ENCODE results near the gene KLF15. TPM values are rescaled to one million over a fixed set of nuclear protein-coding genes. Genes with fewer than 3 reads are reported as not detected.

The KLF15 gene
- total and polyA plus RNA-seq, 4 donors: 7.9 to 26.9 (median 21.0) TPM

DNA sequence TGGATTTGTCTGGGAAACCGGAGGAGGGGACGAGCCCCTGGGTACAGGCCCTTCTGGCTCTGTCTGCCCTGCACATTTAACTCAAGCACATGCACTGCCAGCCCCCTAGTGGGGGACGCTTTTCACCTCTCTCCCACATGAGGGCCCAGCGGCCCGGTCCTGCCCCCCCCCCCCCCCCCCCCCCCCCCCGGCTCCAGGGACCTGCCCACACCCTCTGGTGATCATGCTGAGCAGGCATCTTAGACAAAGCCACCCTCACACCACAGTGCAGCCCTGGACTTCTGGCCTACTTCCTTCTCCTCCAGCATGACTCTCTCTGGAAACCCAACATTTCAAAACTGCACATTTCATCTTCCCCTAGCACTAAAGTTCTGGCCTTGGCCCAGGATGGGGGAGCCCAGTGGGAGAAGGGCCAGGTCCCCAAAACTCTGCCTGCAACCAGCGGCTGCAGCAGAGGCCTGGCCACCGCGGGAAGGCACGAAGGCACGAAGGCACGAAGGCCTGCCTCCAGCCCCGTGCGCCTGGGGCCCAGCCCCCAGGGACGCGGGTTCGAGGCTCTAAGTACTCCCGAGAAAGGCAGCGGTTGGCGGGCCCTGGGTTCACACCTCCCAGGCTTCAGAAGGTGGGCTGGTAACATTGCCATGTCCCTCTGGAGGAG, 14.1 kb downstream of the KLF15 start:
- WGBS (ENCODE audit: insufficient coverage): 78% methylated on average over 15 of the region's 20 CpGs
- Histone ChIP-seq H3K4me1 (ENCODE audit: control insufficient read depth, insufficient read depth, low read length) (peaks cover 56% of the 10 kb centered on the region), H3K36me3 (ENCODE audit: control insufficient read depth, insufficient read depth, low read length) (peaks cover 55% of the 10 kb centered on the region), H3K4me3 (ENCODE audit: low read depth, low read length) (no peak overlapping the region), H3K27ac (ENCODE audit: low read depth, low read length) (no peak overlapping the region), H3K9me3 (ENCODE audit: control insufficient read depth, insufficient read depth, low read length) (no peaks in the 10 kb centered on the region), H3K27me3 (ENCODE audit: control insufficient read depth, insufficient read depth, low read length) (no peaks in the 10 kb centered on the region)
- DNase-seq (ENCODE audit: low read depth in 4 of 6, low spot score in 6 of 6): peak in 3 of 6 donors; percentile 20 to 39 (median 26)

DNA sequence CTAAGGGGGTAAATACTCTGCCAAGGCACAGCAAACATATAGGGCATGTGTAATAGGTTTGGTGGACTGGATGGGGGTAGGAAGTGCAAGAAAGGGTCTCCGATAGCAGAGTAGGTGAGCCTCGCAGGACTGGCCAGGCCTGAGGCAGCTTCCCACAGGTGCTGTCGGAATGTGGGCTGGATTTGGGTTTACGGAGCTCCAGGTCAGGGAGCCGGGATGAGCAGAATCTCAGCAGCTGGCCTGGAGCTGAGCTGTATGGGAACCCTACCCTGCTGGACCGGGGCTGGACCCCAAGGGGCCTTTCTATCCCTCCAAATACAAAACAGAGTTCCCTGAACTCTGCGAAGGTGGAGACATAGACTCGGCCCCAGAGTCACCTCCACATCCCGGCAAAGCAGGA, 15.0 kb downstream of the KLF15 start:
- no peaks in the 10 kb centered on the region for H3K27me3 ChIP-seq (ENCODE audit: control insufficient read depth, insufficient read depth, low read length)
- no peak overlapping the region for H3K4me3 ChIP-seq (ENCODE audit: low read depth, low read length)
- H3K4me1 ChIP-seq (ENCODE audit: control insufficient read depth, insufficient read depth, low read length): peaks cover 48% of the 10 kb centered on the region
- peaks cover 48% of the 10 kb centered on the region for H3K36me3 ChIP-seq (ENCODE audit: control insufficient read depth, insufficient read depth, low read length)
- no peak for DNase-seq (ENCODE audit: low read depth in 4 of 6, low spot score in 6 of 6)
- no peaks in the 10 kb centered on the region for H3K9me3 ChIP-seq (ENCODE audit: control insufficient read depth, insufficient read depth, low read length)
- no peak overlapping the region for H3K27ac ChIP-seq (ENCODE audit: low read depth, low read length)
- WGBS (ENCODE audit: insufficient coverage): 93% methylated on average over 6 of the region's 9 CpGs

DNA sequence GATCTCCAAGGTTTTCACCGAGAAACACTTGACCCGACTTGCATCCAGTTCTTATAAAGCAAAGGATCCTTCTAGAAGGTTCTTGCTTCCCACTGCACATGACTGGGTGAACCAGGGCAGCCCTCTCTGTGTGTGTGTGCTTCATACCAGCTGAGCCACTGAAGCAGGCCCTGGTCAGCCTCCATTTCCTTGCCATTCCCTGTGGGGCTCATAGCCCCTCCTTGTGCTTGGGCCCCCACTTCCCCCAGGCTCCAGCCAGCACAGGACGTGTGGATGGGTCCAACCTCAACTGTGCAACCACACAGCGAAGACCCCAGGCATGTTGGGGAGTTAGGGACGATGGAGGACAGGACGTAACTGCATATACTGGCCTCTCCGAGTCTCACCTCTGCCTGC, 15.5 kb downstream of the KLF15 start:
- DNase-seq (ENCODE audit: low read depth in 4 of 6, low spot score in 6 of 6): no peak
- no peaks in the 10 kb centered on the region for H3K9me3 ChIP-seq (ENCODE audit: control insufficient read depth, insufficient read depth, low read length)
- 90% methylated on average over 6 of the region's 7 CpGs for WGBS (ENCODE audit: insufficient coverage)

DNA sequence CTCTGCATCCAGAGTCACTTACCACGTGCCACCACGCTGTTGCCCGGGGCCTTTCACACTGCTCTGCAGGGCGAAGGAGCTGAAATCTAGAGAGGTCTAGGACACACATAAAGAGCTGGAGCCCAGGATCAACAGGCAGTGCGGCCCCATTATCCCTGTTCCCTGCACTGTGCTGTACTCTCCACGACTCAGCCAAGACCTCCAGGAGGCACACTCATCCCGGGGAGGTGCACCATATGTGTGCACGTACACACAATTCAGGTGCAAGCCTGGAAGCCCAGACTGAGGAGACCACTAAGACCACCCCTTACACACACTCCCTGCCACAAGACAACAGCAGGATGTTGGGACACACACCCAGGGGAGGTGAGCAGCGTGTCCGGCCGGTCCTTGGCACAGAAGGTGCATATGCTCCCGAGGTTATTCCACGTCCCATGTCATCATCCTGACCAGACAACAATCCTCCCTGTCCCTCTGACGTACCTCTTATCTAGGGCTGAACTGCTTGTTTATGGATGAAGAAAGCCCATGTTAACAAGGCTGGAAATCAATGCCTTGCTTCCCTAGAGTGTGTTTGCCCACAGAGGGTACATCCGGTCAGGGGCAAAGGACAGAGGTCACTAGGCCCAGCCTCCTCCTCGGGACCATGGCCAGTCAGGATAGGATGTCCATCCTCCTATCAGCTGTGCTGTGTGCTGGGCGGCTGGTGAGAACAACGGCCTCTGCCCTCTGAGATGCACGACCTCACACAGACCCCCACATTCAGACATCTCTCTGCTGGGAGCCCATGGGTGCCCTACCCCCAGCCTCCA, 16.1 kb downstream of the KLF15 start:
- H3K27ac ChIP-seq (ENCODE audit: low read depth, low read length): no peak overlapping the region
- DNase-seq (ENCODE audit: low read depth in 4 of 6, low spot score in 6 of 6): no peak

More for the DNA sequence above, 15.5 kb downstream of the KLF15 start:
- H3K4me1 ChIP-seq (ENCODE audit: control insufficient read depth, insufficient read depth, low read length): peaks cover 46% of the 10 kb centered on the region
- no peaks in the 10 kb centered on the region for H3K27me3 ChIP-seq (ENCODE audit: control insufficient read depth, insufficient read depth, low read length)
- H3K27ac ChIP-seq (ENCODE audit: low read depth, low read length): no peak overlapping the region
- H3K36me3 ChIP-seq (ENCODE audit: control insufficient read depth, insufficient read depth, low read length): peaks cover 43% of the 10 kb centered on the region
- no peak overlapping the region for H3K4me3 ChIP-seq (ENCODE audit: low read depth, low read length)

DNA sequence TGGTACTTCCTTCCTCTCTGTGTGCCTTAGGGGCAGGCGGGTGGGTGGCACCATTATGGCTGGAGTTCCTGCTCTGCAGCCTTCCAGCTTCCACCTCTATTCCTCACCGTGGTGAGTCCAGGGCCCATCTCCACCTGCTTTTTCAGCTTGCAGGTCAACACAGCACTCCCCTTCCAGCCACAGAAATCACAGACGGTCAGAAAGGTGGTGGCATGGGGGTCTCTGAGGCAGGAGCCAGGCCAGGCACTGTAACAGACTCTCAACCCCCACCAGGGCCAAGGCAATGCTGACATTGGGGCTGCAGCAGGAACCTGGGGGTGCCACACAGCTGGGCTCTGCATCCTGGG, 16.6 kb downstream of the KLF15 start:
- no peaks in the 10 kb centered on the region for H3K27me3 ChIP-seq (ENCODE audit: control insufficient read depth, insufficient read depth, low read length)
- no peak for DNase-seq (ENCODE audit: low read depth in 4 of 6, low spot score in 6 of 6)
- no peak overlapping the region for H3K4me3 ChIP-seq (ENCODE audit: low read depth, low read length)
- no peaks in the 10 kb centered on the region for H3K9me3 ChIP-seq (ENCODE audit: control insufficient read depth, insufficient read depth, low read length)
- no CpG with 5 or more reads among the region's 3 CpGs for WGBS (ENCODE audit: insufficient coverage)
- H3K36me3 ChIP-seq (ENCODE audit: control insufficient read depth, insufficient read depth, low read length): peaks cover 31% of the 10 kb centered on the region
- peaks cover 43% of the 10 kb centered on the region for H3K4me1 ChIP-seq (ENCODE audit: control insufficient read depth, insufficient read depth, low read length)
- H3K27ac ChIP-seq (ENCODE audit: low read depth, low read length): no peak overlapping the region

More for the DNA sequence above, 16.1 kb downstream of the KLF15 start:
- H3K4me1 ChIP-seq (ENCODE audit: control insufficient read depth, insufficient read depth, low read length): peaks cover 43% of the 10 kb centered on the region
- no peaks in the 10 kb centered on the region for H3K27me3 ChIP-seq (ENCODE audit: control insufficient read depth, insufficient read depth, low read length)
- no peaks in the 10 kb centered on the region for H3K9me3 ChIP-seq (ENCODE audit: control insufficient read depth, insufficient read depth, low read length)
- no peak overlapping the region for H3K4me3 ChIP-seq (ENCODE audit: low read depth, low read length)
- 87% methylated on average over 19 of the region's 19 CpGs for WGBS (ENCODE audit: insufficient coverage)
- H3K36me3 ChIP-seq (ENCODE audit: control insufficient read depth, insufficient read depth, low read length): peaks cover 37% of the 10 kb centered on the region

- Histone ChIP-seq H3K27ac (ENCODE audit: low read depth, low read length) (no peak overlapping the region), H3K36me3 (ENCODE audit: control insufficient read depth, insufficient read depth, low read length) (peaks cover 27% of the 10 kb centered on the region), H3K4me3 (ENCODE audit: low read depth, low read length) (no peak overlapping the region), H3K9me3 (ENCODE audit: control insufficient read depth, insufficient read depth, low read length) (no peaks in the 10 kb centered on the region), H3K4me1 (ENCODE audit: control insufficient read depth, insufficient read depth, low read length) (peaks cover 43% of the 10 kb centered on the region), H3K27me3 (ENCODE audit: control insufficient read depth, insufficient read depth, low read length) (no peaks in the 10 kb centered on the region)
- DNase-seq (ENCODE audit: low read depth in 4 of 6, low spot score in 6 of 6): no peak
- WGBS (ENCODE audit: insufficient coverage): 48% methylated on average over 3 of the region's 4 CpGs
Measured at GRCh38 chr3:126340081-126340511, 17.1 kb downstream of the KLF15 start.

GRCh38 chr3:126339466-126339865, 17.7 kb downstream of the KLF15 start:
- 63% methylated on average over 4 of the region's 4 CpGs for WGBS (ENCODE audit: insufficient coverage)
- no peak for DNase-seq (ENCODE audit: low read depth in 4 of 6, low spot score in 6 of 6)

GRCh38 chr3:126338790-126339288, 18.4 kb downstream of the KLF15 start:
- Histone ChIP-seq H3K27me3 (ENCODE audit: control insufficient read depth, insufficient read depth, low read length) (no peaks in the 10 kb centered on the region), H3K4me3 (ENCODE audit: low read depth, low read length) (no peak overlapping the region), H3K4me1 (ENCODE audit: control insufficient read depth, insufficient read depth, low read length) (peaks cover 37% of the 10 kb centered on the region), H3K36me3 (ENCODE audit: control insufficient read depth, insufficient read depth, low read length) (peaks cover 16% of the 10 kb centered on the region), H3K27ac (ENCODE audit: low read depth, low read length) (no peak overlapping the region), H3K9me3 (ENCODE audit: control insufficient read depth, insufficient read depth, low read length) (no peaks in the 10 kb centered on the region)
- DNase-seq (ENCODE audit: low read depth in 4 of 6, low spot score in 6 of 6): peak in 1 of 6 donors; percentile 26
- WGBS (ENCODE audit: insufficient coverage): 33% methylated on average over 15 of the region's 15 CpGs

More at GRCh38 chr3:126339466-126339865, 17.7 kb downstream of the KLF15 start:
- no peak overlapping the region for H3K4me3 ChIP-seq (ENCODE audit: low read depth, low read length)
- H3K27ac ChIP-seq (ENCODE audit: low read depth, low read length): no peak overlapping the region
- no peaks in the 10 kb centered on the region for H3K9me3 ChIP-seq (ENCODE audit: control insufficient read depth, insufficient read depth, low read length)
- H3K36me3 ChIP-seq (ENCODE audit: control insufficient read depth, insufficient read depth, low read length): peaks cover 22% of the 10 kb centered on the region
- peaks cover 43% of the 10 kb centered on the region for H3K4me1 ChIP-seq (ENCODE audit: control insufficient read depth, insufficient read depth, low read length)
- no peaks in the 10 kb centered on the region for H3K27me3 ChIP-seq (ENCODE audit: control insufficient read depth, insufficient read depth, low read length)

DNA sequence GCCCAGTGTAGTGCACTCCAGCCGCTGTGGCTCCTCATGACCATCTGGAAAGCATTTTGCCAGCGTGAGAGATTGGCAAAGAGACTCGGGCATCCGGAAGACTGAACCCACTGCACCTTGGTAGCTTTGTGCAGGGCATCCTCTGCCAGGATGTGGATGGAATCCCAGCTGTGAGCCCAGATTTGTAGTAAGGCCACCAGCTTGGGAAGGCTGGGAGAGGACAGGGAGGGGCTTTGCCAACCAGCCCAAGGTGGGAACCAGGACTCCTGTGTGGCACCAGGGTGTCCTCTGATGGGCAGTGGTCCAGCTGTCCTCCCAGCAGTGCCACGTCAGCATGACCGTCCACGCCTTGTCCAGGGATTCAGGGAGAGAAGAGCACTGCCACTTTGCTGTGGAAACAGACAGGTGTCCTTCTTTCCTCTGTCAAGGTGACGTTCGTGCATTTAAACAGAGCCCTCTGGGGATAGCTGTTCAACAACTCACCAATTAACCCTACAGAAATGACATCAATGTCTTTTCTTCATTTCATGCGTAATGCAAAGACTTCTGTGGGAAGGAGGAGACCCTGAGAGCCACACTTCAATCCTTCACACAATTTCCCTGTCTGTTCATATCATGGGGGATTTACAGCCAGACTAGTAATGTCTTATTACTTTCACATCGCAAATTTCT, 19.1 kb downstream of the KLF15 start:
- H3K4me1 ChIP-seq (ENCODE audit: control insufficient read depth, insufficient read depth, low read length): peaks cover 30% of the 10 kb centered on the region
- DNase-seq (ENCODE audit: low read depth in 4 of 6, low spot score in 6 of 6): no peak
- no peaks in the 10 kb centered on the region for H3K27me3 ChIP-seq (ENCODE audit: control insufficient read depth, insufficient read depth, low read length)
- 67% methylated on average over 10 of the region's 11 CpGs for WGBS (ENCODE audit: insufficient coverage)
- no peak overlapping the region for H3K4me3 ChIP-seq (ENCODE audit: low read depth, low read length)
- H3K9me3 ChIP-seq (ENCODE audit: control insufficient read depth, insufficient read depth, low read length): no peaks in the 10 kb centered on the region
- H3K27ac ChIP-seq (ENCODE audit: low read depth, low read length): no peak overlapping the region
- peaks cover 9% of the 10 kb centered on the region for H3K36me3 ChIP-seq (ENCODE audit: control insufficient read depth, insufficient read depth, low read length)

All from spinal cord (tissue), 10 donors.